Loucy (cell line): ENCODE data around the gene COL4A5.

Experiments
- EZH2phosphoT487 ChIP-seq: fragments of 200-600 bp; IDR thresholded peaks from 2 replicates; pipeline ENCODE4 v1.6.1; 2018; ENCODE audit warnings: antibody characterized with exemption, mild to moderate bottlenecking, moderate library complexity, borderline replicate concordance
- TF ChIP-seq, protein P1 (sequence below): fragments of 200-600 bp; sonication (generic); conservative IDR thresholded peaks from 2 replicates; pipeline ENCODE4 v1.5.1; 2014; ENCODE audit warnings: mild to moderate bottlenecking, antibody characterized with exemption, low read length

DNA sequence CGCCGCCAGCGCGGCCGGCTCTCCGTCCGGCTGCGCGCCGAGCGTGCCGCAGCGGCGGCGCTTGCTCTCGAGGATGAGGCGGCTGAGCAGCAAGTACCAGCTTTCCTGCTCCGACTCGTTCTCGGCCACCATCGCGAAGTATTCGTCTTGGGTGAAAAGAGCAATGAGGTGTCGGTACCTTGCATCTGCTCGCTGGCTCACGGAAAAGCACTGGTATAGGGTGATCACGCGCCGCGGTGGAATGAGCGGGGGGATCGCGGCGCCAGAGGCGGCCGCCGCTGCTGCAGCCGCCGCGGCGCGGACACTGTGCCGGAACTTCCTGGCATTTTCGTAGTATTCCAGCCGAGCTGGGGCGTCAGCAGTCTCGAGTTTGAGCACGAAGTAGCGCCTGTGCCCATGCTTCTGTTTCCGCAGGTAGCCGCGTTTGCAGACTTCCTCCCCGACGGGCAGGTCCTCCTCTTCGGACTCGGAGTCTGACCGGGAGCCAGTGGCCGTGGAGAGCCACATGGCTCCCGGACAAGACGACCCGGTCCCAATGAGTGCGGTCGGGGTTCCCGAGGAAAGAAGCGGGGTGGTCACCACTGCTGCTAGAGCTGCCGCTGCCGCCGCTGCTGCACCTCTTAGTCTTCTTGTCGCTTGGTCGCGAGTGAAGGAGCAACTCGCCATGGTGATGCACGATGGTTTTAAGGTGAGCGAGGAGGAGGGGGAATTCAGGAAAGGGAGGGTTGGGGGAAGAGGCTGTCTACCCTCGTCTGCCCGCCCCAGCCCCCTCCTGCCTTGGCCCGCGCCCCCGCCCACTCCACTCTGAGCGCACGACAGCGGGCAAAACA is 296.3 kb downstream of the COL4A5 start:
- TF ChIP-seq, protein P1, sequence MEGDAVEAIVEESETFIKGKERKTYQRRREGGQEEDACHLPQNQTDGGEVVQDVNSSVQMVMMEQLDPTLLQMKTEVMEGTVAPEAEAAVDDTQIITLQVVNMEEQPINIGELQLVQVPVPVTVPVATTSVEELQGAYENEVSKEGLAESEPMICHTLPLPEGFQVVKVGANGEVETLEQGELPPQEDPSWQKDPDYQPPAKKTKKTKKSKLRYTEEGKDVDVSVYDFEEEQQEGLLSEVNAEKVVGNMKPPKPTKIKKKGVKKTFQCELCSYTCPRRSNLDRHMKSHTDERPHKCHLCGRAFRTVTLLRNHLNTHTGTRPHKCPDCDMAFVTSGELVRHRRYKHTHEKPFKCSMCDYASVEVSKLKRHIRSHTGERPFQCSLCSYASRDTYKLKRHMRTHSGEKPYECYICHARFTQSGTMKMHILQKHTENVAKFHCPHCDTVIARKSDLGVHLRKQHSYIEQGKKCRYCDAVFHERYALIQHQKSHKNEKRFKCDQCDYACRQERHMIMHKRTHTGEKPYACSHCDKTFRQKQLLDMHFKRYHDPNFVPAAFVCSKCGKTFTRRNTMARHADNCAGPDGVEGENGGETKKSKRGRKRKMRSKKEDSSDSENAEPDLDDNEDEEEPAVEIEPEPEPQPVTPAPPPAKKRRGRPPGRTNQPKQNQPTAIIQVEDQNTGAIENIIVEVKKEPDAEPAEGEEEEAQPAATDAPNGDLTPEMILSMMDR: no peak
- no peak for TF ChIP-seq EZH2phosphoT487
